ENCODE measurements around the gene RAB28. TPM values are rescaled to one million over a fixed set of nuclear protein-coding genes. Genes with fewer than 3 reads are reported as not detected.

The RAB28 gene
- total RNA-seq, 2 donors from 2014 or later, result 10.9 to 14.5 TPM

DNA sequence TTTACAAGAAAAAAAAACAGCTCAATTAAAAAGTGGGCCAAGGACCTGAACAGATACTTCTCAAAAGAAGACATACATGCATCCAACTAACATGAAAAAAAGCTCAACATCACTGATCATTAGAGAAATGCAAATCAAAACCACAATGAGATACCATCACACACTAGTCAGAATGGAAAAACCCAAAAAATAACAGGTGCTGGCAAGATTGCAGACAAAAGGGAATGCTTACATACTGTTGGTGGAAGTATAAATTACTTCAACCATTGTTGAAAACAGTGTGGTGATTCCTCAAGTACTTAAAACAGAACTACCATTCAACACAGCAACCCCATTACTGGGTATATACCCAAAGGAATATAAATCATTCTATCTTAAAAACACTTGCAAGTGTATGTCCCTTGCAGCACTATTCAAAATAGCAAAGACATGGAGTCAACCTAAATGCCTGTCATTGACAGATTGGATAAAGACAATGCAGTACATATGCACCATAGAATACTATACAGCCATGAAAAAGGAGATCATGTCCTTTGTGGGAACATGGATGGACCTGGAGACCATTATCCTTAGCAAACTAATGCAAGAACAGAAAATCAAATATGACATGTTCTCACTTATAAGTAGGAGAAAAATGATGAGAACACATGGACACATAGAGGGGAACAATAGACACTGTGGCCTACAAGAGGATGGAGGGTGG lies 97.6 kb downstream of the RAB28 start:
- Histone ChIP-seq H3K4me3 (no peak overlapping the region), H3K4me1 (no peaks in the 10 kb centered on the region), H3K36me3 (replicated peaks in 1 of 2; ENCODE audit: insufficient read depth in 1 of 2, low read depth in 2 of 2) (no peaks in the 10 kb centered on the region), H3K27ac (no peak overlapping the region), H3K9me3 (no peaks in the 10 kb centered on the region), H3K27me3 (no peaks in the 10 kb centered on the region)
- DNase-seq (no peak), ATAC-seq (no peak)
- TF ChIP-seq, protein P1, sequence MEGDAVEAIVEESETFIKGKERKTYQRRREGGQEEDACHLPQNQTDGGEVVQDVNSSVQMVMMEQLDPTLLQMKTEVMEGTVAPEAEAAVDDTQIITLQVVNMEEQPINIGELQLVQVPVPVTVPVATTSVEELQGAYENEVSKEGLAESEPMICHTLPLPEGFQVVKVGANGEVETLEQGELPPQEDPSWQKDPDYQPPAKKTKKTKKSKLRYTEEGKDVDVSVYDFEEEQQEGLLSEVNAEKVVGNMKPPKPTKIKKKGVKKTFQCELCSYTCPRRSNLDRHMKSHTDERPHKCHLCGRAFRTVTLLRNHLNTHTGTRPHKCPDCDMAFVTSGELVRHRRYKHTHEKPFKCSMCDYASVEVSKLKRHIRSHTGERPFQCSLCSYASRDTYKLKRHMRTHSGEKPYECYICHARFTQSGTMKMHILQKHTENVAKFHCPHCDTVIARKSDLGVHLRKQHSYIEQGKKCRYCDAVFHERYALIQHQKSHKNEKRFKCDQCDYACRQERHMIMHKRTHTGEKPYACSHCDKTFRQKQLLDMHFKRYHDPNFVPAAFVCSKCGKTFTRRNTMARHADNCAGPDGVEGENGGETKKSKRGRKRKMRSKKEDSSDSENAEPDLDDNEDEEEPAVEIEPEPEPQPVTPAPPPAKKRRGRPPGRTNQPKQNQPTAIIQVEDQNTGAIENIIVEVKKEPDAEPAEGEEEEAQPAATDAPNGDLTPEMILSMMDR (IDR thresholded peaks at IDR 0.05), result no peak
- TF ChIP-seq POLR2A (IDR thresholded peaks at IDR 0.05), result no peak
- intact Hi-C loops (cut with DNase I), result no loop called here

DNA sequence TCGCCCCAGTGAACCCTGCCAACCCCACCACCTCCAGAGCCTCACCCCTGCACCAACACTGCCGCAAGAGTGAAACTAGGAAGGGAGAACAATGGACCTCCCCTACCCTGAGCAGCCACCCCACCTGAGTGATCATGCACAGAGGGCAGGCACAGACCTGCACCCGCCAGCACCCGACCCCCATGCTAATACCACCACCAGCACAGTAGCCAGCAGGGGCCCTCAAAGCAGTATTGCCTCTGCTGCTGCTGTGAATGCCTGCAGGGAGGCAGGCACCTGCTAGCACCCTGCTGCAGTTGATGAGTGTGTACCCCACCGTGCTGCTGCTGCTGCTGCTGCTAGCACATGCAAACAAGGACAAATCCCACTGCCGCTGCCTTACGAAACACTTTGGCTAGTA lies 100.1 kb downstream of the RAB28 start:
- TF ChIP-seq POLR2A (IDR thresholded peaks at IDR 0.05), result no peak
- TF ChIP-seq, protein P1 (IDR thresholded peaks at IDR 0.05), result no peak
- H3K4me1 ChIP-seq, result no peaks in the 10 kb centered on the region
- H3K27me3 ChIP-seq, result no peaks in the 10 kb centered on the region
- DNase-seq, result no peak
- intact Hi-C loops (cut with DNase I), result no loop called here
- no peak overlapping the region for H3K4me3 ChIP-seq
- H3K27ac ChIP-seq, result no peak overlapping the region
- 87 to 100% methylated on average over 2 to 7 of the region's 7 CpGs for WGBS, 2 donors
- no peaks in the 10 kb centered on the region for H3K9me3 ChIP-seq
- no peaks in the 10 kb centered on the region for H3K36me3 ChIP-seq (replicated peaks in 1 of 2; ENCODE audit: insufficient read depth in 1 of 2, low read depth in 2 of 2)
- no peak for ATAC-seq

DNA sequence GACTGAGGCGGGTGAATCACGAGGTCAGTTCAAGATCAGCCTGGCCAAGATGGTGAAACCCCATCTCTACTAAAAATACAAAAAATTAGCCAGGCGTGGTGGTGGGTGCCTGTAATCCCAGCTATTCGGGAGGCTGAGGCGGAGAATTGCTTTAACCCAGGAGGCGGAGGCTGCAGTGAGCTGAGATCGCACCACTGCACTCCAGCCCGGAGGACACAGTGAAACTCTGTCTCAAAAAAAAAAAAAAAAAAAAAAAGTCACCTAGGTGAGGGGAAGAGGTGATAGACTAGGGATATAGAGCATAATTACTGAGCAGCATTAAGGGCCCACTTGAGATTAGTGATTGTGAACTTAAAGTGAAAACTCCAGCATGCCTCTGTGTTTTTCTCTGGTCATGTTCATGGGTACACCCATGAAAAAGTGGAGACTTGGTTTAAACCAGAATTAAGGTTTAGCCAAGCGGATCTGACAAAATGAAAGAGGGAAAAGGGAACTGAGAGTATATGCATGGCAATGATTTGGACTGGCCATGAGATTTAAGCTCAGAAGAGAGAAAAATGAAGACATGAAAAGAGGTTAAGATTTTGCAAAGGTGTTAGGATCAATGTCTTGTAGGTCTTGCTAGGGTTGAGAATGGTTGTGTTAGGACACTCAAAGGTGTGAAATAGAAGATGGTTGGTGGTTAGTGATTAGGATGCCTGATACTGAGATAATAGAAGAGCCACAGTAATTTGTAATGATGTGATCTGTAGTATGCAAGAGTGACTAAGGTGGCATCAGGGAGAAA lies 105.0 kb downstream of the RAB28 start:
- WGBS, 2 donors, result 97% methylated on average over 9 of the region's 9 CpGs
- ATAC-seq (no peak), DNase-seq (no peak)
- Histone ChIP-seq H3K36me3 (replicated peaks in 1 of 2; ENCODE audit: insufficient read depth in 1 of 2, low read depth in 2 of 2) (no peaks in the 10 kb centered on the region), H3K27ac (no peak overlapping the region), H3K4me3 (no peak overlapping the region), H3K9me3 (no peaks in the 10 kb centered on the region), H3K27me3 (no peaks in the 10 kb centered on the region), H3K4me1 (no peaks in the 10 kb centered on the region)
- intact Hi-C loops (cut with DNase I), result no loop called here
- TF ChIP-seq, protein P1 (IDR thresholded peaks at IDR 0.05), result no peak
- no peak for TF ChIP-seq POLR2A (IDR thresholded peaks at IDR 0.05)

DNA sequence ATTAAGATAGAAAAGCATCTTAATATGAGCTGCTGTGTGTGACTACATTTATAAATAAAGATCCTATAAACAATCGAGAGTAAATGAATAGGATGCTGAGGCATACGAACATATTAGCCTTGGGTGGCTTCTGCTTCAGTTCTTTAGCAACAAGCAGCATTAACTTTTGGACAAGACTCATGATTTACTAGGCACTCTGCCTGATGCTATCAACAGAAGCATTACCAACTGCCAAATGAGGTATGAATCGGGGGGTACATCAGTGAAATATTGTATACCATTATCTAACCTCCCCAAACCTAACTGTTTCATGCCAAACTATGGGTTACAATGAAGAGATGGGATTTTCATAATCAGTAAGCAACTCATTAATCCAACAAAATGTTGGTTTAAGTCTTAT lies 113.1 kb downstream of the RAB28 start:
- WGBS, 2 donors, result 87 to 95% methylated on average over 3 of the region's 3 CpGs
- Histone ChIP-seq H3K9me3 (no peaks in the 10 kb centered on the region), H3K27me3 (no peaks in the 10 kb centered on the region), H3K4me3 (no peak overlapping the region), H3K36me3 (replicated peaks in 1 of 2; ENCODE audit: insufficient read depth in 1 of 2, low read depth in 2 of 2) (peaks cover 0 to 1% of the 10 kb centered on the region in 2 donors), H3K4me1 (no peaks in the 10 kb centered on the region), H3K27ac (no peak overlapping the region)
- intact Hi-C loops (cut with DNase I), result no loop called here
- ATAC-seq, result no peak
- TF ChIP-seq, protein P1 (IDR thresholded peaks at IDR 0.05), result no peak
- no peak for TF ChIP-seq POLR2A (IDR thresholded peaks at IDR 0.05)
- no peak for DNase-seq
